B cell (primary cell): ENCODE measurements around the gene AP1S2.

Experiments
- CTCF ChIP-seq: fragments of 200-600 bp; IDR thresholded peaks from one replicate; pipeline ENCODE4 v1.8.0; 2022; ENCODE audit warnings: antibody characterized with exemption, mild to moderate bottlenecking
- EZH2 ChIP-seq: IDR thresholded peaks from 2 replicates; pipeline ENCODE4 v1.6.1; 2012; ENCODE audit warnings: borderline replicate concordance, low read depth, mild to moderate bottlenecking, moderate library complexity, low read length; ENCODE audit not compliant: insufficient read depth, poor library complexity, severe bottlenecking

GRCh38 chrX:15812192-15812938, 42.2 kb downstream of the AP1S2 start:
- TF ChIP-seq CTCF = no peak
- TF ChIP-seq EZH2 = no peak
